ENCODE measurements around the gene BFSP1.
A peak's percentile ranks its signal among the peaks of the same experiment; 100 is the strongest.

Gene BFSP1

DNA sequence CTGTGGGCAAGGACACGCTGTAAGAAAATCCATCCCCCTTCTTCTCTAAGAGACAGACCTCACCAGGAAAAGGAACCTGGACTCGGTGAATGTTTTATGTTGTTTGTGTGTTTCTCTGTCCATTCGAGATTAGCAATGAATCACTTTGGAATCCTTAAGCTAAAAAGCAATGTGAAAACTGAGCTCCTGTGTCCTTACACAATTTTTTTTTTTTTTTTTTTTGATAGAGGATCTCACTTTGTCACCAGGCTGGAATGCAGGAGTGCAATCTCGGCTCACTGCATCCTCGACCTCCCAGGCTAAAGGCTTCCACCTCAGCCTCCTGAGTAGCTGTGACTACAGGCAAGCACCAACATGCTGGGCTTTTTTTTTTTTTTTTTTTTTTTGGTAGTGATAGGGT, 32.1 kb downstream of the BFSP1 start:
- no peak overlapping the region for H4K8ac ChIP-seq (ENCODE audit: low read length)
- H2AFZ ChIP-seq (ENCODE audit: low read depth, low read length): no peak overlapping the region
- no peak overlapping the region for H2AK5ac ChIP-seq (ENCODE audit: low read length, severe bottlenecking)
- no peak overlapping the region for H3K9ac ChIP-seq (ENCODE audit: low read length)
- peak; percentile 12 for DNase-seq
- H3K36me3 ChIP-seq (ENCODE audit: control insufficient read depth in 1 of 2, insufficient read depth in 2 of 2, low read depth in 1 of 2, low read length in 2 of 2): no peaks in the 10 kb centered on the region
- H2BK12ac ChIP-seq (ENCODE audit: low read length in 2 of 2): no peak overlapping the region
- no peak overlapping the region for H4K91ac ChIP-seq (ENCODE audit: low read length)
- H3K27ac ChIP-seq (ENCODE audit: low read length, poor library complexity, severe bottlenecking): no peak overlapping the region
- H3K23ac ChIP-seq (ENCODE audit: low read length in 2 of 2): no peak overlapping the region
- H3K4me1 ChIP-seq (ENCODE audit: control insufficient read depth, insufficient read depth, low read depth, low read length): peaks cover 2% of the 10 kb centered on the region
- H3K79me1 ChIP-seq (replicated peaks; ENCODE audit: low read length, poor library complexity, severe bottlenecking): no peaks in the 10 kb centered on the region
- H2BK15ac ChIP-seq (ENCODE audit: low read depth, poor library complexity, severe bottlenecking): no peak overlapping the region
- no peak overlapping the region for H3K18ac ChIP-seq (ENCODE audit: low read depth in 1 of 2, low read length in 2 of 2)
- no peak overlapping the region for H3K4me3 ChIP-seq (ENCODE audit: insufficient read depth in 1 of 2, low read depth in 1 of 2, low read length in 2 of 2)
- no peaks in the 10 kb centered on the region for H3K9me3 ChIP-seq (ENCODE audit: control insufficient read depth, low read length)
- no peak overlapping the region for H3K4me2 ChIP-seq (ENCODE audit: low read length, poor library complexity, severe bottlenecking)
- H2BK120ac ChIP-seq (ENCODE audit: low read depth, low read length): no peak overlapping the region
- H3K27me3 ChIP-seq (ENCODE audit: control insufficient read depth in 1 of 2, insufficient read depth in 1 of 2, low read length in 2 of 2): peaks cover 0 to 43% of the 10 kb centered on the region in 2 experiments
- H2BK5ac ChIP-seq (ENCODE audit: low read depth, low read length, poor library complexity, severe bottlenecking): no peak overlapping the region
- no peak overlapping the region for H3K14ac ChIP-seq (ENCODE audit: low read length in 2 of 2)
- no peak overlapping the region for H3K4ac ChIP-seq (ENCODE audit: low read depth in 1 of 2, low read length in 2 of 2)
- 100% methylated on average over 1 of the region's 5 CpGs for WGBS

DNA sequence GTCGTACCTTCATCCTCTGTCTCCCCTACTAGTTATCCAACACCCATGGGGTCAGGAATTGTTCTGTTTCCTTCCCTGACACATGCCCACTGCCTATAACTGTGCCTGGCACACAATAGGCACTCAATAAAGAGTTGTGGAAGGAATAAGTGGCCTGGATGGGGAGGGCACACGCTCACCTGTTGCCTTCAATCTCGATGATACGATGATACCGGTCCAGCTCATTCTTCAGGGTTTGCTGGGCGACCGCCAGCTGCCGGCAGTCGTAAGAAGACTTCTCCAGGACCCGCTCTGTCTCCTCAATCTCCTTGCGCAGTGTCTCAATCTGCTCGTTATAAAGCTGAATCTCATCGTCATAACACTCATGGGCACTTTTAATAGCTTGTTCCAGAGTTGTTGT, 32.5 kb downstream of the BFSP1 start:
- Histone ChIP-seq H2BK5ac (ENCODE audit: low read depth, low read length, poor library complexity, severe bottlenecking) (no peak overlapping the region), H2BK15ac (ENCODE audit: low read depth, poor library complexity, severe bottlenecking) (no peak overlapping the region)

DNA sequence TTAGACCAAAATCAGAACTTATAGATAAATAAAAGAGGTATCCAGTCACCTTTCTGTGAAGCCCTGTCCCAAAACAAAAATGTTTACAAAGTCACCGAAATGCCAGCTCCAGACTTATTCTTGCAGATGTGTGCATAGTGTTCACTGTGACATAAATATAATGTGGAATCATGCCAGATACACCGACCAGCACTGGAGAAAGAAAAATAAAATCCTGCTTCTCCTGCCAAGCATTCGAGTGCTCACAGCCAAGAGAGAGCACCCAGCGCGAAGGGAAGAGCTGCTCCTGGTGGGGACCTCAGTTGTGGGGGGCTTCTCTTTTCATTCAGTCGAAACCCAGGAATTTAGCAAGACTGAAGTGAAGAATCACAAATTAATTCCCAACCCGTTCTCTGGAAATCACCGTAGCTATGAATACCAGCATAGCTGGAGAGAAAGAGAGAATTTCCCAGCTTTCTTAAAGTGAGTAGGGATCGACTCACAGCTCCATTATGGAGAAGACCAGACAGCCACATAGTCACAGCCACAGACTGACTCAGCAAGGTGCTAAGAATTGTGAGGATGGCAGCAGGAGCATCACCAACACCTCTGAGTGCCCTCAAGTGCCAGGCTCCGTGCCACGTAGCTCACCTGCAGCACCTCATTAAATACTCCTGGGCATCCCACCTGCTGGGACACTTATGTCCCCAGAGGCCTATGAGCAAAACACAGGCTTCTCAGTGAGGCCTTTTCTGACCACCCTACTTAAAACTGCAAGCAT, 33.2 kb downstream of the BFSP1 start:
- DNase-seq: no peak
- no peak overlapping the region for H2AK5ac ChIP-seq (ENCODE audit: low read length, severe bottlenecking)
- H3K18ac ChIP-seq (ENCODE audit: low read depth in 1 of 2, low read length in 2 of 2): no peak overlapping the region
- H4K8ac ChIP-seq (ENCODE audit: low read length): no peak overlapping the region
- H2AFZ ChIP-seq (ENCODE audit: low read depth, low read length): no peak overlapping the region
- no peaks in the 10 kb centered on the region for H3K36me3 ChIP-seq (ENCODE audit: control insufficient read depth in 1 of 2, insufficient read depth in 2 of 2, low read depth in 1 of 2, low read length in 2 of 2)
- H3K14ac ChIP-seq (ENCODE audit: low read length in 2 of 2): no peak overlapping the region
- H2BK15ac ChIP-seq (ENCODE audit: low read depth, poor library complexity, severe bottlenecking): no peak overlapping the region
- H3K9me3 ChIP-seq (ENCODE audit: control insufficient read depth, low read length): no peaks in the 10 kb centered on the region
- H3K27me3 ChIP-seq (ENCODE audit: control insufficient read depth in 1 of 2, insufficient read depth in 1 of 2, low read length in 2 of 2): peaks cover 0 to 37% of the 10 kb centered on the region in 2 experiments
- H2BK12ac ChIP-seq (ENCODE audit: low read length in 2 of 2): no peak overlapping the region
- H4K91ac ChIP-seq (ENCODE audit: low read length): no peak overlapping the region
- H3K27ac ChIP-seq (ENCODE audit: low read length, poor library complexity, severe bottlenecking): no peak overlapping the region
- no peak overlapping the region for H3K9ac ChIP-seq (ENCODE audit: low read length)
- 92% methylated on average over 11 of the region's 11 CpGs for WGBS
- H3K23ac ChIP-seq (ENCODE audit: low read length in 2 of 2): no peak overlapping the region
- H3K4ac ChIP-seq (ENCODE audit: low read depth in 1 of 2, low read length in 2 of 2): no peak overlapping the region
- no peak overlapping the region for H3K4me2 ChIP-seq (ENCODE audit: low read length, poor library complexity, severe bottlenecking)
- peak overlapping the region in 1 of 2 experiments; percentile 51 for H3K4me3 ChIP-seq (ENCODE audit: insufficient read depth in 1 of 2, low read depth in 1 of 2, low read length in 2 of 2)
- no peak overlapping the region for H2BK5ac ChIP-seq (ENCODE audit: low read depth, low read length, poor library complexity, severe bottlenecking)
- peaks cover 2% of the 10 kb centered on the region for H3K4me1 ChIP-seq (ENCODE audit: control insufficient read depth, insufficient read depth, low read depth, low read length)
- no peak overlapping the region for H2BK120ac ChIP-seq (ENCODE audit: low read depth, low read length)
- H3K79me1 ChIP-seq (replicated peaks; ENCODE audit: low read length, poor library complexity, severe bottlenecking): no peaks in the 10 kb centered on the region

More for the DNA sequence above, 32.5 kb downstream of the BFSP1 start:
- 97% methylated on average over 13 of the region's 13 CpGs for WGBS
- no peak overlapping the region for H3K9ac ChIP-seq (ENCODE audit: low read length)
- H2BK12ac ChIP-seq (ENCODE audit: low read length in 2 of 2): no peak overlapping the region
- peaks cover 2% of the 10 kb centered on the region for H3K4me1 ChIP-seq (ENCODE audit: control insufficient read depth, insufficient read depth, low read depth, low read length)
- no peak overlapping the region for H3K4ac ChIP-seq (ENCODE audit: low read depth in 1 of 2, low read length in 2 of 2)
- H2AK5ac ChIP-seq (ENCODE audit: low read length, severe bottlenecking): no peak overlapping the region
- no peak overlapping the region for H3K23ac ChIP-seq (ENCODE audit: low read length in 2 of 2)
- H3K27ac ChIP-seq (ENCODE audit: low read length, poor library complexity, severe bottlenecking): no peak overlapping the region
- no peak overlapping the region for H2BK120ac ChIP-seq (ENCODE audit: low read depth, low read length)
- H3K4me2 ChIP-seq (ENCODE audit: low read length, poor library complexity, severe bottlenecking): no peak overlapping the region
- H3K36me3 ChIP-seq (ENCODE audit: control insufficient read depth in 1 of 2, insufficient read depth in 2 of 2, low read depth in 1 of 2, low read length in 2 of 2): no peaks in the 10 kb centered on the region
- no peak overlapping the region for H3K14ac ChIP-seq (ENCODE audit: low read length in 2 of 2)
- no peak overlapping the region for H3K4me3 ChIP-seq (ENCODE audit: insufficient read depth in 1 of 2, low read depth in 1 of 2, low read length in 2 of 2)
- H3K27me3 ChIP-seq (ENCODE audit: control insufficient read depth in 1 of 2, insufficient read depth in 1 of 2, low read length in 2 of 2): peaks cover 0 to 42% of the 10 kb centered on the region in 2 experiments
- DNase-seq: no peak
- H4K8ac ChIP-seq (ENCODE audit: low read length): no peak overlapping the region
- H4K91ac ChIP-seq (ENCODE audit: low read length): no peak overlapping the region
- no peaks in the 10 kb centered on the region for H3K9me3 ChIP-seq (ENCODE audit: control insufficient read depth, low read length)
- H2AFZ ChIP-seq (ENCODE audit: low read depth, low read length): no peak overlapping the region
- H3K18ac ChIP-seq (ENCODE audit: low read depth in 1 of 2, low read length in 2 of 2): peak overlapping the region in 1 of 2 experiments; percentile 30
- H3K79me1 ChIP-seq (replicated peaks; ENCODE audit: low read length, poor library complexity, severe bottlenecking): no peaks in the 10 kb centered on the region

DNA sequence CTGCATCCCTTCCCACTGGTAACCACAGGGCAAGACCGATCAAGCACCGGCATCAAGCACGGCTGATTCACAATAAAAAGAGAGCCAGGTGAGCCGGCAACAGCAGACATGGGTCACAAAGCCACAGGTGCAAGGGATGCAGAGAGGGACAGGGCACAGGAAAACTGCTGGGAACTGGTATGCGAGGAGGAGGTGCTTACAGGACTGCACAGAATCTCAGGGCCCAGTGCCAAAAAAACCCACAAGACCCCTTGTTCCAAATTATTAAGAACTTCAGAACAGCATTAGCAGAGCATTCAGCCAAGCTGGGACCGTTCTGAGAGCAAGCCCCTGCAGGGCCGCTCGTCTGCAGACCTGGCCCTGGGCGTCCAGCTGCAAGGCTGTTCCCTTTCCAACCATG, 35.4 kb downstream of the BFSP1 start:
- Histone ChIP-seq H3K14ac (ENCODE audit: low read length in 2 of 2) (no peak overlapping the region), H3K4me1 (ENCODE audit: control insufficient read depth, insufficient read depth, low read depth, low read length) (peaks cover 2% of the 10 kb centered on the region), H3K36me3 (ENCODE audit: control insufficient read depth in 1 of 2, insufficient read depth in 2 of 2, low read depth in 1 of 2, low read length in 2 of 2) (no peaks in the 10 kb centered on the region), H3K27ac (ENCODE audit: low read length, poor library complexity, severe bottlenecking) (no peak overlapping the region), H2BK12ac (ENCODE audit: low read length in 2 of 2) (no peak overlapping the region), H2BK120ac (ENCODE audit: low read depth, low read length) (no peak overlapping the region), H3K27me3 (ENCODE audit: control insufficient read depth in 1 of 2, insufficient read depth in 1 of 2, low read length in 2 of 2) (peaks cover 5 to 24% of the 10 kb centered on the region in 2 experiments), H3K9ac (ENCODE audit: low read length) (no peak overlapping the region), H3K4me2 (ENCODE audit: low read length, poor library complexity, severe bottlenecking) (no peak overlapping the region), H2BK5ac (ENCODE audit: low read depth, low read length, poor library complexity, severe bottlenecking) (no peak overlapping the region), H4K91ac (ENCODE audit: low read length) (no peak overlapping the region), H3K23ac (ENCODE audit: low read length in 2 of 2) (no peak overlapping the region), H2AFZ (ENCODE audit: low read depth, low read length) (no peak overlapping the region), H3K9me3 (ENCODE audit: control insufficient read depth, low read length) (no peaks in the 10 kb centered on the region), H2BK15ac (ENCODE audit: low read depth, poor library complexity, severe bottlenecking) (no peak overlapping the region), H3K4me3 (ENCODE audit: insufficient read depth in 1 of 2, low read depth in 1 of 2, low read length in 2 of 2) (no peak overlapping the region), H3K79me1 (replicated peaks; ENCODE audit: low read length, poor library complexity, severe bottlenecking) (no peaks in the 10 kb centered on the region), H3K18ac (ENCODE audit: low read depth in 1 of 2, low read length in 2 of 2) (no peak overlapping the region), H2AK5ac (ENCODE audit: low read length, severe bottlenecking) (no peak overlapping the region), H3K4ac (ENCODE audit: low read depth in 1 of 2, low read length in 2 of 2) (no peak overlapping the region), H4K8ac (ENCODE audit: low read length) (no peak overlapping the region)
- WGBS: 83% methylated on average over 9 of the region's 9 CpGs
- no peak for DNase-seq
